Glutamatergic neuron (in vitro differentiated cells): ENCODE measurements around the gene RPE65. TPM values are rescaled to one million over a fixed set of nuclear protein-coding genes. Genes with fewer than 3 reads are reported as not detected.

Experiments used
- DNase-seq: peaks from one replicate; pipeline ENCODE4 v3.0.0; 2022
- H3K27ac Mint-ChIP-seq: one replicate; pipeline ENCODE4 v1.8.0; 2020; ENCODE audit warnings: mild to moderate bottlenecking, mixed read lengths, inconsistent platforms; ENCODE audit not compliant: unreplicated experiment
- H3K27me3 Mint-ChIP-seq: one replicate; pipeline ENCODE4 v1.8.0; 2020; ENCODE audit warnings: mild to moderate bottlenecking, moderate library complexity, mixed read lengths, inconsistent platforms; ENCODE audit not compliant: unreplicated experiment
- H3K36me3 Mint-ChIP-seq: one replicate; pipeline ENCODE4 v1.8.0; 2020; ENCODE audit warnings: mild to moderate bottlenecking, mixed read lengths, inconsistent platforms; ENCODE audit not compliant: unreplicated experiment
- H3K4me1 Mint-ChIP-seq: one replicate; pipeline ENCODE4 v1.8.0; 2020; ENCODE audit warnings: mild to moderate bottlenecking, low read depth, mixed read lengths, inconsistent platforms; ENCODE audit not compliant: unreplicated experiment
- H3K4me3 Mint-ChIP-seq: one replicate; pipeline ENCODE4 v1.8.0; 2020; ENCODE audit warnings: mild to moderate bottlenecking, mixed read lengths, inconsistent platforms; ENCODE audit not compliant: unreplicated experiment
- H3K9me3 Mint-ChIP-seq: one replicate; pipeline ENCODE4 v1.8.0; 2020; ENCODE audit warnings: mild to moderate bottlenecking, moderate library complexity, mixed read lengths, inconsistent platforms; ENCODE audit not compliant: unreplicated experiment
- total RNA-seq: library from RNA; stranded (reverse); fragmentation: NEBNext Ultra II Directional; extraction: Animal tissue kit (Norgen Biotek cat#: 25700); gene quantifications from one replicate; pipeline ENCODE4 v1.2.1, GENCODE V29; 2021; ENCODE audit not compliant: unreplicated experiment
- TF ChIP-seq, protein P1 (sequence below): fragments of 200-600 bp; sonication (generic); IDR thresholded peaks from one replicate; pipeline ENCODE4 v1.5.0; 2021; ENCODE audit not compliant: partially characterized antibody, unreplicated experiment

Gene RPE65
- total RNA-seq, 1 donor from 2014 or later: not detected

DNA sequence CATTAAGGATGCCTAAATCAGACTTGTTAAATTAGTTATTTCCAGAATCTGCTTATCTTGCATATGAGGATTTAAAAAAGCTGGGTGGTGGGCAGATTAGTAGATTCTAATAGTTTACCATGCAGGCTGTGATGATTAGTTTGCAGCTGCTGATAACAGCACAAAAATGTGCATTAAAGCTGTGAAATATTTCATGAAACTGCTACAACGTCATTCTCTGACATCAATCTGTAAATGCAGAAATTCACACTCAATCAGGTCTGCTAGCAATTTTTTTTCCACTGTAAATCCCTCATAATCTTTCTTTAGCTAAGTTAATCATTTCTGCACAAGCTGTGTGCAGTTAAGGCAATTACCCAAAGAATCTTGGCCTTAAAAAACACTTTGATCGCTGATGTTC lies 9.3 kb upstream of the RPE65 start:
- Mint-ChIP-seq H3K4me3 (no peak overlapping the region), H3K27ac (no peak overlapping the region), H3K4me1 (no peaks in the 10 kb centered on the region), H3K27me3 (peaks cover under 1% of the 10 kb centered on the region), H3K36me3 (peaks cover 7% of the 10 kb centered on the region), H3K9me3 (no peaks in the 10 kb centered on the region)
- DNase-seq: no peak
- TF ChIP-seq, protein P1, sequence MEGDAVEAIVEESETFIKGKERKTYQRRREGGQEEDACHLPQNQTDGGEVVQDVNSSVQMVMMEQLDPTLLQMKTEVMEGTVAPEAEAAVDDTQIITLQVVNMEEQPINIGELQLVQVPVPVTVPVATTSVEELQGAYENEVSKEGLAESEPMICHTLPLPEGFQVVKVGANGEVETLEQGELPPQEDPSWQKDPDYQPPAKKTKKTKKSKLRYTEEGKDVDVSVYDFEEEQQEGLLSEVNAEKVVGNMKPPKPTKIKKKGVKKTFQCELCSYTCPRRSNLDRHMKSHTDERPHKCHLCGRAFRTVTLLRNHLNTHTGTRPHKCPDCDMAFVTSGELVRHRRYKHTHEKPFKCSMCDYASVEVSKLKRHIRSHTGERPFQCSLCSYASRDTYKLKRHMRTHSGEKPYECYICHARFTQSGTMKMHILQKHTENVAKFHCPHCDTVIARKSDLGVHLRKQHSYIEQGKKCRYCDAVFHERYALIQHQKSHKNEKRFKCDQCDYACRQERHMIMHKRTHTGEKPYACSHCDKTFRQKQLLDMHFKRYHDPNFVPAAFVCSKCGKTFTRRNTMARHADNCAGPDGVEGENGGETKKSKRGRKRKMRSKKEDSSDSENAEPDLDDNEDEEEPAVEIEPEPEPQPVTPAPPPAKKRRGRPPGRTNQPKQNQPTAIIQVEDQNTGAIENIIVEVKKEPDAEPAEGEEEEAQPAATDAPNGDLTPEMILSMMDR: no peak

DNA sequence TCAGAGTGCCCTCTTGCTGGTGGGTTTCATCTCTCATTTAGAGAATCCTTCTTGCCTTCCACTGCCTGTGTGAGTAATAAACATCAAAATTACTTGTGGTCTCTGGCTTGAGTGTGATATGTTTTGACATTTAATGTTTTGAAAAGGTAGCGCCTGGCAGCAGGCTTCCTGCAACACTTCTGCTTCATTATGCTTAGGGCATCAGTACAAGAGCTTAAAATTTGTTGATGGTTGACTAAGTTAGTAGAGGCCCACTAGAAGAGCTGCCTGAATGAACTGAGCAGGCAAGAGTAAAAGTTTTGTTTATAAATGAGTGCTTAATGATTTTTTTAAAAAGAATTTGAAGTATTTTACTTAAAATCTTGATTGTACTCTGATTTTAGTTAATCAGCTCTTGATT lies 6.4 kb upstream of the RPE65 start:
- peaks cover 2% of the 10 kb centered on the region for H3K27me3 Mint-ChIP-seq
- no peak overlapping the region for H3K4me3 Mint-ChIP-seq
- no peaks in the 10 kb centered on the region for H3K4me1 Mint-ChIP-seq
- TF ChIP-seq, protein P1: no peak
- no peak for DNase-seq
- peaks cover 1% of the 10 kb centered on the region for H3K9me3 Mint-ChIP-seq
- no peaks in the 10 kb centered on the region for H3K36me3 Mint-ChIP-seq
- no peak overlapping the region for H3K27ac Mint-ChIP-seq

DNA sequence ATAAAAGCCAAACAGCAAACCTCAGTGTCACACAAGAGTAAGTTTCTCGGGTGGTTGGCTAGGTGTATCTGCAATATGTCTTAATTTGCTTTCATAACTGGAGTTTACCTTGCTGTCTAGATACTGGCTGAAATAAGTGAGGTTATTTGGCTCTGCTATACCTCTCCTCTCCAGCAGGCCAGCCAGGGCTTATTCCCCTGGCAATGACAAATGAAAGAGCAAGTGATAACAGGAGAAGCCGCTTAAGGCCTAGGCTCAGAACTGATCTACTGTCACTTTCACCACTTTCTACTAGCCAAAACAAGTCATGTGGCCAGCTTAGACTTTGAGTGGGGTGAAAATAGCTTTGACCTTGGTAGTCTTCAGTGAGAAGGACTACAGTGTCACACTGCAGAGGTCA lies 4.8 kb upstream of the RPE65 start:
- DNase-seq: no peak
- H3K4me1 Mint-ChIP-seq: no peaks in the 10 kb centered on the region

DNA sequence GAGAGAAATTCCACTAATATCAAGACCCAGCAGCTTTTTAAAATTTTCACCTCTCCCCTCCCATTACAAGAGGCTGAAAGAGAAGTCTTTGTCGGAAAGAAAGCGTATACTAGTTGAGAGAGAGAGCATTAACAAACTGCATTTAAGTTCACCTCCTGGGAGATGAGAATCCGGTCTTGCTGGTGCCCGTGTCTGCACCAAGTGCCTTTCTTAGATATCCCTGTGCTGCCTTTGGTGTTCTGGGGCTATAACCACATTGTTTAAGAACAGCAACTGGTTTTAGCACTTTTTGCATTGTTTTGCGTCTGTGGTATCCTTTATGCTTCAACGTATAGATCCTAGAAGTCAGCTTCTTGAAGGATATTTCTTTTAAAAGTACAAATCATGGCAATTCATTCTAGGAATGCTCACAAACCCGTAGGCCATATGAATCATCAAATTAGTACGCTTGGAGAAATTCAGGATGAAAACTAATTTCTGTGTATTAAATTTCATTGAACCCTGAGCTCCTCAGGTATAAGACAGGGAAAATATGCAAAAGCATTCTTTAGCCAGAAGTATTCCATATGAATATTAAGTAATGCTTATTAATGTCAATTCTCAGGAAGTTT lies 3.4 kb upstream of the RPE65 start:
- Mint-ChIP-seq H3K27me3 (peaks cover 2% of the 10 kb centered on the region), H3K9me3 (peaks cover 1% of the 10 kb centered on the region), H3K4me3 (no peak overlapping the region), H3K36me3 (no peaks in the 10 kb centered on the region), H3K4me1 (no peaks in the 10 kb centered on the region), H3K27ac (no peak overlapping the region)
- no peak for DNase-seq
- TF ChIP-seq, protein P1: no peak

More for the DNA sequence above, 4.8 kb upstream of the RPE65 start:
- Mint-ChIP-seq H3K4me3 (no peak overlapping the region), H3K36me3 (no peaks in the 10 kb centered on the region), H3K9me3 (peaks cover 1% of the 10 kb centered on the region), H3K27ac (no peak overlapping the region), H3K27me3 (peaks cover 2% of the 10 kb centered on the region)
- TF ChIP-seq, protein P1: peak; percentile 25

DNA sequence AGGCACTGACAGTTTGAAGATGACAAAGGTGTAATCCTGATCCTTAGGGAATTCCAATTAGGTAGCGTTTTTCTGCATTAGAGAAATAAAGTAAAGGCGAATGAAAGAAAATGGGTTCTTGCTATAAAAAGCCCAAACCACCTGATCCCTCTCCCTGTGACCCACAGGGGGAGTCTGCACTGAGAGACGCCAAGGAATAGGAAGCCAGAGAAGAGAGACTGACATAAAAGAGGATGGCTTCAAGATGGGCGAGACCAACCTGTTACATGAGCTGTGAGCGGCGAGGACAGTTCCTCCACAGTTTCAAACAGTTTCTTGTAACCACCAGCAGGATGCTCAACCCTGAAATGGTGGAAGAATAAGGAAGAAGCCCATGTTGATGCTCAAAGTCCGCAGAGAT lies 1.4 kb downstream of the RPE65 start:
- Mint-ChIP-seq H3K4me1 (no peaks in the 10 kb centered on the region), H3K9me3 (peaks cover 1% of the 10 kb centered on the region), H3K27me3 (peaks cover under 1% of the 10 kb centered on the region), H3K4me3 (no peak overlapping the region), H3K27ac (no peak overlapping the region), H3K36me3 (no peaks in the 10 kb centered on the region)
- no peak for DNase-seq
- TF ChIP-seq, protein P1: no peak
